Stromal cell of bone marrow (primary cell): ENCODE results near the gene ZXDC.

Experiments used
- DNase-seq: peaks from one replicate; pipeline ENCODE4 v3.0.0-alpha.2; 2012; ENCODE audit warnings: low read depth

Gene ZXDC

GRCh38 chr3:126475413-126476114 is at the start of gene ZXDC:
Gene ZXDC, minus strand, starts transcription at chr3:126475891. Its CDS starts 26 bp downstream, at chr3:126475865.
- peak; percentile 86 for DNase-seq

GRCh38 chr3:126525091-126525852 is 49.6 kb upstream of the ZXDC start:
- no peak for DNase-seq

- no peak for DNase-seq
These were observed 48.8 kb upstream of the ZXDC start for GRCh38 chr3:126524429-126524988.

GRCh38 chr3:126523745-126524428 is 48.2 kb upstream of the ZXDC start, which contains the start of gene CHST13:
Gene CHST13, plus strand, starts transcription at chr3:126524155. Its CDS starts 178 bp downstream, at chr3:126524333.
- peak; percentile 18 for DNase-seq

GRCh38 chr3:126522363-126522788 is 46.7 kb upstream of the ZXDC start:
- DNase-seq: peak; percentile 23

- DNase-seq: no peak
These were observed 45.6 kb upstream of the ZXDC start for GRCh38 chr3:126521122-126521891.

GRCh38 chr3:126519506-126520455 is 44.1 kb upstream of the ZXDC start:
- no peak for DNase-seq

GRCh38 chr3:126518779-126519177 is 43.1 kb upstream of the ZXDC start:
- DNase-seq: no peak

GRCh38 chr3:126517986-126518778 is 42.5 kb upstream of the ZXDC start:
- DNase-seq: no peak

- DNase-seq: no peak
These were observed 41.7 kb upstream of the ZXDC start, which contains the start of gene UROC1 for GRCh38 chr3:126517291-126517951. Gene UROC1, minus strand, starts transcription at chr3:126517773. Its CDS starts 54 bp downstream, at chr3:126517719.

- no peak for DNase-seq
These were observed 41.2 kb upstream of the ZXDC start for GRCh38 chr3:126516936-126517290.

GRCh38 chr3:126516152-126516935 is 40.7 kb upstream of the ZXDC start:
- DNase-seq: no peak

- DNase-seq: no peak
These were observed 39.5 kb upstream of the ZXDC start for GRCh38 chr3:126515066-126515706.

- no peak for DNase-seq
These were observed 38.5 kb upstream of the ZXDC start for GRCh38 chr3:126514161-126514560.

- no peak for DNase-seq
These were observed 37.4 kb upstream of the ZXDC start for GRCh38 chr3:126512916-126513650.

- no peak for DNase-seq
These were observed 36.3 kb upstream of the ZXDC start for GRCh38 chr3:126512026-126512425.

GRCh38 chr3:126511291-126511690 is 35.6 kb upstream of the ZXDC start:
- no peak for DNase-seq
